GM12891 (cell line): ENCODE data around the gene NRG2.

Experiments
- PAX5 ChIP-seq: IDR thresholded peaks from 2 replicates; pipeline ENCODE4 v1.6.1; 2011; ENCODE audit warnings: low read length, moderate library complexity, mild to moderate bottlenecking; ENCODE audit not compliant: insufficient read depth, severe bottlenecking
- POLR2A ChIP-seq: IDR thresholded peaks from 2 replicates; pipeline ENCODE4 v1.6.1; 2011; ENCODE audit warnings: low read depth, low read length, control low read depth
- POLR2AphosphoS5 ChIP-seq: IDR thresholded peaks from 2 replicates; pipeline ENCODE4 v1.6.1; 2011; ENCODE audit warnings: low read depth, low read length, control low read depth
- TAF1 ChIP-seq: IDR thresholded peaks from 2 replicates; pipeline ENCODE4 v1.6.1; 2011; ENCODE audit warnings: low read depth, low read length, control low read depth

DNA sequence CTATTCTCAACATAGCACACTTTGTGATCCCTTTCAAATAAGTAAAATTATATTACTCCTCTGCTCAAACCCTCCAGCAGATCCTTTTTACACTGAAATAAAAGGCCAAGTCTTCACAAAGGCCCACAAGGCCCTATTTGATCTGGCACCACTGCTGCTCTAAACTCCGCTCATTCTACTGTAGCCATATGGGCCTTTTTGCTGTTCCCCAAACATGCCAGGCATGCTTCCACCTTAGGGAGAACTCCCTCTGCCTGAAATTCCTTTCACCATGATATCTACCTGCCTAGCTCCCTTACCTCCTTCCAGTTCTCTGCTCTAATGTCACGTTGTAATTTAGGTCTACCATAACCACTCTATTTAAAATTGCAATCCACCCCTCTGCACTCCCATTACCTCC lies 28.3 kb downstream of the NRG2 start:
- no peak for TF ChIP-seq TAF1
- TF ChIP-seq POLR2A: no peak
- TF ChIP-seq PAX5: no peak
- no peak for TF ChIP-seq POLR2AphosphoS5
